HG02763 (cell line): ENCODE data around the gene CDC42BPG.
"Not testable (repeated sequence)": the region's sequence is repeated elsewhere in the genome, so short reads cannot be mapped to it uniquely, and the experiment has no call there.

ENCODE experiments used
- ATAC-seq: cut with Tn5 transposase; IDR thresholded peaks from one replicate; pipeline ENCODE4 v1.9.1; 2021; ENCODE audit warnings: mild to moderate bottlenecking, moderate library complexity; ENCODE audit not compliant: unreplicated experiment

Gene CDC42BPG

DNA sequence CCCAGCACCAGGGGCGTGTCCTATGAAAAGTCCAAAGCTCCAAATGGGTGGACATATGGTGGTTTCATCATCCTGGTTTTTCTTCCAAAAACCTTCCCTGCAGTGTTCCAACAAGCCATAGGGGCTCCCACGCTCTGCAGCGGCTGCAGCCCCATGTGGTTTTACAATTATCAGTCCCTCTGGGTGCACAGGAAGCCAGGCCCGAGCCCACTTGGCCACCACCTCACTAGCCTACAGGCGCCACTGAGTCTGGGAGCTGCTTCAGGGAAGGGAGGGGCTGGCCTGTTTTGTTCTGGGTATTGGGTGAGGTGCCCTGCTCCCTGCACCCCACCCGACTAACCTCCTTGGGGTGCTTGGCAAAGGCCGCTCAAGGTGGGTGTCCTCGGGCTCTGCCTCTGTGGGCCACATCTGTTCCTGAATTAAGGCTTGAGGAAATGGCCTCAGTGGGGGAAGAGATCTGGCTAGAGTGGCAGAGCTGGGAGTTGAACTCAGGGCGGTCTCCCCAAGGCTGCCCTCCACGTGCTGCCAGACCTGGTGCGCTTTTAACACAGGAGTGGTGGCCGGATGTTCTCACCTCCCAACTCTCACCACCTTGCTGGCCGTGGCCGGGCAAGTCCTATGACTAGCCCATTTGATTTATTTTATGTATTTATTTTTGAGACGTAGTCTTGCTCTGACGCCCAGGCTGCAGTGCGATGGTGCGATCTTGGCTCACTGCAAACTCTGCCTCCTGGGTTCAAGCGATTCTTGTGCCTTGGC, 5.3 kb upstream of the CDC42BPG start:
- no peak for ATAC-seq

DNA sequence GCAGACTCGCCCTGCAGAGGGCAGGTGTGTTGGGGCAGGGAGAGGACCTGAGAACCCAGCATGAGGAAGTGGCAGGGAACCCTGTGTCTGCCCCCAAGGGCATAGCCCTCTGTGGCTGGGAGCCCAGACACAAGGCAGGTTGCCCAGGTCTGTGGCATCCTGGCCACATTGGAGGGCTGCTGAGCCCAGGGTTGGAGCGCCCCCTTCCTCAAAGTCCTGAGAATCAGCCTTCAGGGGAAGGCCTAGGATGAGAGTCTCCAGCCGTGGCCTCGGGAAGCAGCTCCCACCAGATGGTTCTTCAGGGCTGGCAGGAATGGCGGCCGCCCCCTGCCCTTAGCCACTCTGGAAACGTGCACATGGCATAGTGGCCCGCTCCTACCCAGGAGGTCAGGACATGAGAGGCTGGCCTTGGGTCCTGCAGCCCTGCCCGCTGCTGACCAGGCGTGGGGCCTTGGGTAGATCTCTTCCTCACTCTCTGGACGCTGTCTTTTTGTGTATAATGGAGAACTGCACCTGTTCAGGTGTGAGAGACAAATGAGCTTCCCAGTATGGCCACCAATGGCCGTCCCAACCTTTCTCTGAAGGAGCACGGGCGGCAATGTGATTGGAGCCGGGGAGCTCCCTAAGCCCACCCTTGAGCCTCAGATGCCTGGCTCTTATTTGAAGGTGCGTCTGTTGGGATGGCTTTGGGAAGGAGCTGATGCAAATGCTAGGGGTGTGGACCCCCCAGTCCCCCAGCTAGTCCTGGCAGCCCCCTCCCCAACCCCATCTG, 4.6 kb upstream of the CDC42BPG start:
- ATAC-seq = no peak

DNA sequence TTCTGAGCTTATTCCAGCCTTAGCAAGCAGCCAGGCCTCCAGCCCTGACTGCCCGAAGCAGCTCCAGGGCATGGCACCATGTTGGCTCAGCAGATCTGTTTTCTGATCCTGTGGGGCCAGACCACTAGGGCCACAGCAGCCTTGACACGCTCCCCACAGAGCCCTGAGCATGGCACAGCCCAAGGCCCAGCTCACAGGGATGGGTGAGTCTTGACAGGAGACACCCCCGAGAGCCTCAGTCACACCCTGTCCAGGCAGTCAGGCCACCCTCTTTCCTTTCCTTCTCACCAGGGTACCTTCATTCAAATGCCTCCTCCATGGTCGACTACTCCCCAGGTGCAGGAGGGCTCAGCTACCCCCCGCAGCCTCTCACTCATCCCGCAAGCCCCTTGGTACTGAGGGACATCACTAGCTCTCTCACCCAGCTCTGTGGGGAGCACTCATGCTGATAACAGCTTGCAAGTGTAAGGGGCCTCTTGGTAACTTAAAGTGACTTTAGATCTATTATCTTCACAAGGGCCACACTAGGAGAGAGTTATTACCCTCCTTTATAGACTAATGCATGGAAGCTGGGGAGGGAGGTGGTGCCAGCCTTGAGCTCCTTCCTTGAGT, 3.9 kb upstream of the CDC42BPG start:
- ATAC-seq = no peak

DNA sequence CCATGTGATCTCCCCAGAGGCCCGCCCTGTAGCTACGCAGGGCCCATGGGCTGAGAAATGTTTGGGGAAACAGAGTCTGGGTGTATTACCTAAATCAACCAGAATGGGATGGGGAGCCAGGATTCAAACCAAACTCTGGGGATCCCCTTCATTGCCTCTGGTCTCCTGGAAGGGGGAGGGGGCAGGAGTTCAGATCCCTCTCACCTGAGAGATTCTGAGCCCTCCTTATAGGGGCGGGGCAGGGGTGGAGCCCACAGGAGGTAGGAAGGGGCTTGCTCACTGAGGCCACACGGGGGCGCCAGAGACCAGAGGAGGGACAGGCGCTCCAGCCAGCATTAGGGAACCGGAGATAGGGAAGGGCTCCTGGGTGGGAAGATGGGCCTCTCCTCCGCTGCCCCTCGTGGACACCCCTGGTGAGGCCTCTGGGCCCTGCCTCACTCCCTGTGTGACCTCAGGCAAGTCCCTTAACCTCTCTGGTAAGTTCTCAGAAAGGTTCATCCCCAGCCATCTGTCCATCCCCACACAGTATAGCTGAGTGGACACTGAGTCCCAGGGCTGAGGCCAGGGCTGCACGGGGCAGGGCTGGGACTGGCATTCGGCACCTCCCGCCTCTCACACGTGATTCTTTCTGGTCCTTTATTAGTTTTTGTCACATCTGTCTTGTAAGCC, 2.7 kb upstream of the CDC42BPG start:
- ATAC-seq = no peak

DNA sequence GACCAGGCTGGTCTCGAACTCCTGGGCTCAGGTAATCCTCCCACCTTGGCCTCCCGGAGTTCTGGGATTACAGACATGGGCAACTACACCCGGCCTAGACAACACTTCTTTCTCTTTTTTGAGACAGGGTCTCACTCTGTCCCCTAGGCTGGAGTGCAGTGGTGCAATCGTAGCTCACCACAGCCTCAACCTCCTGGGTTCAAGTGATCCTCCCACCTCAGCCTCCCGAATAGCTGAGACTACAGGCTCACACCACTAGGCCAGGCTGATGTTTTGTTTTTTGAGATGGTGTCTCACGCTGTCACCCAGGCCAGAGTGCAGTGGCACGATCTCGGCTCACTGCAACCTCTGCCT, 1.3 kb upstream of the CDC42BPG start:
- ATAC-seq = not testable (repeated sequence)

DNA sequence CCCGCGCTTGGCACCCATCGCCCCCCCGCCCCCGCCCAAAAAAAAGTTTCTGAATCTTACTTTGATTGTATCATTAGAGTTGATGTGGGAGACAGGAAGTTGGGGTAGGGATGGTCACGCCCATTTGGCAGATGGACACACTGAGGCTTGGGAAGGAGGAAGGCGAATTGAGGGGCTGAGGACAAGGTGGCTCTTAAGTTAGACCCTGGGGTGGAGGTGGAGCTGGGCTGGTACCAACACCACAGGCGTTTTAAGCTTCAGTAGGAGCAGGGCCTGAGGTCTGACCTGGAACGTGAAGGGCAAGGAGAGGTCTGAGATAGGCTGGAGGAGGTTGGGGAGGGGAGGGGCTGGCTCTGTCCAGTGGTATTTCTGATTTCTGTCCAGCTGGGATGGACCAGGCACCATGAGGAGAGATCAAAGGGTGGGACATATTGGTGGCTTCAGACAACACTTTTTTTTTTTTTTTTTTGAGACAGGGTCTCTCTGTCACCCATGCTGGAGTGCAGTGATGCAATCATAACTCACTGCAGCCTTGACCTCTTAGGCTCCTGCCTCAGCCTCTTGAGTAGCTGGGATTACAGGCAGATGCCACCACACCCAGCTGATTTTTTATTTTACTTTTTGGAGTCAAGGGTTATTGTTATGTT, 799 bp upstream of the CDC42BPG start:
- ATAC-seq = no peak

DNA sequence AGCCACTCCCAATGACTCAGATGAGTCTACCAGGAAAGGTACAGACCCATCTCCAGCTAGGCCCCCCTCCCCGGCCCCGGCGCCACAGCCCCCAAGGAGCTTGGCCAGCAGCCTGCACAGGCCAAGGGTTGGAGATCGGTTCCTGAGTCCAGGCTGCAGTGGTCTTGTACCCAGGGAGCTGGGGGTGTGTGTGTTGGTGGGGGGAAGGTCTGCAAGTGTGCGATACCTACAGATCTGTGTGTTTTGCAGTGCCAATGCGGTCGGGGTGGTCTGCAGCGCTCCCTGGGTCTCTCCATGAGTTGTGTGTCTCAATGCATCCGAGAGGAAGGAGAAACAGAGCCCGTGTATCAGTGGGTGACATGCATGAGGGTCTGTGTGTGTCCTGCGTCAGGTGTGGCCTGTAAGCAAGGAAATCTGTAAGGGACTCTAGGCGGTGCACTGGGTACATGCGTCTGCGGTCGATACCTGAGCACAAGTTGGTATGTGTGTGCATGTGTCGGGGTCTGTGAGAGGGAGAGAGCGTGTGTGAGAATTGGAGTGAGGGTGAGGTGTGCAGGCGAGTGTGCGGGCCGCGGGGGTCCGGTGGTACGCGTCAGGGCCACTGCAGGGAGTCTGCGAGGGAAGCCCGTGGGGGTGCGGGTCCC, 645 bp downstream of the CDC42BPG start:
- no peak for ATAC-seq

DNA sequence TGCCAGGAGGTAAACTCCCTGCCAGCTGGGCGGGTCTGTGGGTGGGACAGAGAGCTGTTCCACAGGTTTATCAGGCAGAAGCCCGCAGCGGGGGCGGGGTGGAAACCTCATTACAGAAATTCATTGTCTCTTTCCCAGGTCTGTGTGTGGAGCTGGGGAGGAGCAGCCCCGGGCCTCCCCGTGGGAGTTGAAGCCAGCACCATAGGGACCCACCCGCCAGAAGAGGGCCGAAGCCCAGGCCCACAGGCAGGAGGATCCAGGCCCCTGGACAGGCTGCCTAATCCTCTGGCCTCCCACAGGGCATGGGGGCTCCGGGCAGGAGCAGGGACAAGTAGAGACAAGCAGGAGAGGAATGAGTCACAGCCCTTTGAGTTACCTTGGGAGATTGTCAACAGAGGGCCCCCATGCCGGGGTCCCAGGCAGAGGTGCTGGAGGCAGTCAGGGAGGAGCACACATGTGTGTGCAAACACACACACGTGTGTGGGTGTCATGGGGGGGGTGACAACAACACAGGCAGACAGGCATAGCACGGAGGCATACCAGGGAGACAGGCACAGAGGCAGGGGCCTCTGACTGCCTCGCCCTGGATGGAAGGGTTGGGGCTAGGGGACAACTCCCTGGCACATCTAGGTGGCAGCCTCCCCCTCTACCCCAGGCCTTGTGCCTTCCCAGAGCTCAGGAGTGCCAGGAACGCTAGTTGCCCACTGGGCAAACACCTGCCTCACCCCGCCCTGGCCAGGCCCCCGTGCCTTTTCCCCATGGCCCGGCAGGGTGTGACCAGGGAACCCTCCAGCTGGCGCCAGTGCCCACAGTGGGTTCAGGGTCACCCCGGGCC, 1.4 kb downstream of the CDC42BPG start:
- no peak for ATAC-seq

DNA sequence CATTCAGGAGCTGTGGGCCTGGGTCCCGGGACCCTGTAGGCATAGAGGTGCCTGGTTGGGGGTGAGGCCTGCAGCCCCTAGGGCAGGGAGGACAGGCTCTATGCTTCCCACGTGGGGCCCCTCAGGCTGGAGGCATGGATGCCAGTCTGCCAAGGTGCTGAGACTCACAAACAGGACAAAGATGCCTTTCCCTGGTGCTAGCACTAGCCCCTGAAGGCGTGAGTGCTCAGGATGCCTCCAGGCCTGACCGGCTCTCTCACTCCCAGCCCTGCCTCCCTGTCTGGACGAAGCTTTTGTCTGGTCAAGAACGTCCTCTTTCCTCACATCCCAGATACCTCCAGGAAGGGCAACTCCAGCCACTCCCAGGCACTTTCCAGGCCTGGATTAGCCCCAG, 2.1 kb downstream of the CDC42BPG start:
- no peak for ATAC-seq

DNA sequence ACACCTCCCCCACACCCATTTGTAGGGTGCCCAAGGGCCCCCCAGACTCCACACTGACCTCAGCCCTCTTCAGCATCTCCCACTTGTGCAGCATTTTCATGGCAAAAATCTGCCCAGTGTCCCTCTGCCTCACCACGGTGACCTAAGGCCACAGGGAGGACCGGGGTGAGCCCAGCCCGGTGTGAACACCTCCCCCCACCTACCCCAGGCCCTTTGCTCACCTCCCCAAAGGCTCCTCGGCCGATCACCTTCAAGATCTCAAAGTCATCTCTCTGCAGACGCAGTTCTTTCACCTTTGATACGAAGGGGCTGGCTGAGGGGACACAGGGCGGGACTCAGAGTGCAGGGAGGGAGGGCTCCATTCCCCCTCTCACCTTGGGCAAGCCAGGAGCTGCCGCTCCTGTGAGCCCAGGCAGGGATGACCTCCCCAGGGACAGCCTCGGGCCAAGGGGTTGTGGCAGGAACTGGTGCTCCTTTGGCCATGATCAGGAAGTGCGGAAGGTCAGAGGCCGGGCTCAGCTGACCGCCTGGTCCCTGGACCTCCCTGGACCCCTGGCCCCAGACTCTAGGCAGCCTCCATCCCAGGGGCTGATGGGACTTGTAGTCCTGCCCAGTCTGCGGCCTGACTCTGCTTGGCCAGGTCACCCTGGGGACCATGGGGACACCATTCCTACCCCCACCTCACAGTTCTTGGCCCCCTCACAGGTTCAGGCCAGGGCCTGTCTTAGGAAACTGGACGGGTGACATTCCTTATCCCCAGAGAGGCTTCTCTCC, 2.7 kb downstream of the CDC42BPG start:
- ATAC-seq = no peak

DNA sequence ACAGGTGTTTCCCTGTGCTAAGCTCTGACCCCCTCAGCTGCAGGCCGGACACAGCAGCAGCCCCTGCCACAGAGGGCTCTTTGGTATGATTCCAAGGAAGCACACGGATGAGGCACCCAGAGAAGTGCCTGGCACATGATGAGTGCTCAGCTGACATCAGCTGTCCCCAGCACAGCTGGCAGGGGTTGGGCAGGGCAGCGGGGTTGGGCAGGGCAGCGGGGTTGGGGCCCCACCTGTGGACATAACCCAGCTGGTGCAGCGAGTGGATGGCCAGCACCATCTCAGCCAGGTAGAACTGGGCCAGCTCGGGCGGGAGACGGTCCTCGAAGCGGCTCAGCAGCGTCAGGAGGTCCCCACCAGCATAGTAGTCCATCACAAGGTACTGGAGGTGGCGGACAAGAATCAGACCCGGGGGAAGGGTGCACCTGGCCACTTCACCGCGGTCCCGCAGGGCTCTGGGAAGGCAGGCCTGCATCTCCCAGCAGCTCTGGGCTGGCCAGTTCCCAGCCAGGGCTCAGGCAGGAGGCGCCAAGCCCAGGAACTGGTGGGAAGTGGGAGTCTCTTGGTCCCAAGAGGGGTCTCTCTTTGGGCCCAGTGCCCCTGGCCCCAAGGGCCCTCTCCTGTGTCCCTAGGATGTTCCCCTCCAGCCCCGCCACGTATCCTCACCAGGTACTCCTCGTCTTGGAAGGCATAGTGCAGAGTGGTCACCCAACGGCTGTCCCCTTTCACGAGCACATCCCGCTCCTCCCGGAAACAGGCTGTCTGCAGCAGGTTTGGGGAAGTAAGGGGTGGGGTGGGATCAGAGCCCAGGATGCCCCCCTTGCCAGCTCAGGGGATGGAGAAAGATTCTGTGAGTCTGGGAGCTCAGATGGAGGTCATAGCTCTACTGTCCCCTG, 4.3 kb downstream of the CDC42BPG start:
- ATAC-seq = no peak

DNA sequence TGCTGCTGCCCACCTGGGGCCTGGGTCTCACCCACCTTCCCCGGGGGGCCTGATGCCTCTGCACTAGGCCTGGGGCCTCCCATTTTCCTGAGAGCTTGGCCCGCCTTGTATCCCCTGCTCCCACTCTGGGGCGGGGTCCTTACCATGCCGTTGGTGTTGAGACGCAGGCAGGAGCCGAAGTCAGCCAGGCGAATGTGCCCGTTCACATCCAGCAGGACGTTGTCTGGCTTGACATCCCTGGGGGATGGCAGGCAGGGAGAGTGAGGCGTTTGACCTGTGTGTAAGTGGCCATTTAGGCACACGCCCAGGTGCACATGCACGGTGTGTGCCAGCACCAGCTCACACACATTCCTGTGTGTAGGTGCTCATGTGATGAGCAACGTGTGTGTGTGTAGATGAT, 5.1 kb downstream of the CDC42BPG start:
- ATAC-seq = no peak

DNA sequence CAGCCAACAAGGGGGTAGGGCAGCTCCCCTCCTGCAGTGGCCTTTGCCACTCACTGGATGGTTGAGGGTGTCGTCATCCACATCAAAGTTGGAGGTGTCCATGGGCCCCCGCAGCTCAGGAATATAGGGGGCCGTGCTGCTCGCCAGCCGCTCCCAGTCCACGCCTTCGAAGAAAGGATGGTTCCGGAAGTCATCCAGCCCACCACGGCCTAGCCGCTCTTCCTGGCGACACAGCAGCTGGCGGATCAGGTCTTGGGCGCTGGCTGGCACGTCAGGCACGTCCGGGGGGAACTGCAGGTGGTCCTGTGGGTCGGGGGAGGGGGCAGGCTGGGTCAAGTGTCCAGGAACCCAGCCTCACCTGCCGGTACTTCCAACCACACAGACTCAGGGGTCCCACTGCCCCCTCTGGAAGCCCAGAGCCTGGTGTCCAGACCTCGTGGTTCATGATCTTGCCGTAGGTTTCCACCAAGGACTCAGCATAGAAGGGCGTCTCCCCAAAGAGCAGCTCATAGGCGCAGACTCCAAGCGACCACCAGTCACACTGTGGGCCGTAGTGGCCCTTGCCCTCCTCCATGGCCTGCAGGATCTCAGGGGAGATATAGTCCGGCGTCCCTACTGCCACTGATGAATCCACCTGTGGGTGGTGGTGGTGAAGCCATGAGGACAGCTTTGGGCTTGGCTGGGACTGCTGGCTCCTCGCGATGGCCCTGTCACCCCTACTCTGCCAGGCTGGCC, 5.7 kb downstream of the CDC42BPG start:
- ATAC-seq = no peak

DNA sequence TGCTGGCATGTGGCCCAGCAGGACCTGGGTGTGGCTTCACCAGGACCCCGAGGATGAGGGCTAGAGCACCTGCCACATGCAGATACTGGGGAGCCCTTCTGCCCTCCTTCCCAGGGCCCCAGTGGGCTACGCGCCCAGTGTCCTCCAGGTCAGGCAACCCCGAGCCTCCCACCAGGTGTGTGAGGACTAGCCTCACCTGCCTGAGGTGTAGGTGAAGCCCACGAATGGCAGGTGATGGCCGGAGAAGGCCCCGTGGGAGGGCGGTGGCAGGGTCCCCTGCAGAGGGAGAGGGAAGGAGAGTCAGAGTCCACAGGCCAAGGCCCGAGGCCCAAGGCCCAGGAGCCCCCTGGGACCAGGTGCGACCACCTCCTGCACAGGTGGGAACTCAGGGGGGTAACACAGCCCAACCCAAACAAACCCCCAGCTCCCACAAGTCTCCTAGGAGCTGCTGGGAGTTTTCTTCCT, 6.5 kb downstream of the CDC42BPG start:
- no peak for ATAC-seq

DNA sequence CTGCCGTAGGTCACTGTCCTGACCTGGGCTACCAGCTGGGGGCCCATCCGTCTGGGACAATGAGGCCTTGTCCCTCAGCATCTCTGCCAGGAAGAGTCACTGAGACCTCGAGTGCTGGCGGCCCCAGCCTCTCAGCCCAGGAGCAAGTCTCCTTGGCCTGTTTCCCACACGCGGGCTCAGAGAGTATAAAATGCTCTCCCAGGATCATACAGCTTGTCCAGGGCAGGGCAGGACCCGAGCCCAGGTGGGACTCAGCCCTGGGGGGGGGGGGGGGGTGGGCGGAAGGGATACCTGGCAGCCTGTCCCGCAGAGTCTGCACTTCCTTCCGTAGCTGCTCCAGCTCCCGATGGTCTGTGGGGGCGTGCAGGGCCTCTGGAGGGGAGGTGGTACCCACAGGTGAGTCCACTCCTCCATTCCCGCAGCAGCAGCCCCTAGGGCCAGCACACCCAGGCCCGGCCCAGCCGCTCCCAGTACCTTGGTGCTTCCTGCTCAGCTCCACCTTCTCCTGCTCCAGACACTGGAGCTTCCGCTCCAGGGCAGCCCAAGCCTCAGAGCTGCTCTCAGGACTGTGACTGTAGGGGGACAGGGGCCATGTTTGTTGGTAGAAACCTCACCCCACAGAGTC, 7.9 kb downstream of the CDC42BPG start:
- ATAC-seq = no peak

DNA sequence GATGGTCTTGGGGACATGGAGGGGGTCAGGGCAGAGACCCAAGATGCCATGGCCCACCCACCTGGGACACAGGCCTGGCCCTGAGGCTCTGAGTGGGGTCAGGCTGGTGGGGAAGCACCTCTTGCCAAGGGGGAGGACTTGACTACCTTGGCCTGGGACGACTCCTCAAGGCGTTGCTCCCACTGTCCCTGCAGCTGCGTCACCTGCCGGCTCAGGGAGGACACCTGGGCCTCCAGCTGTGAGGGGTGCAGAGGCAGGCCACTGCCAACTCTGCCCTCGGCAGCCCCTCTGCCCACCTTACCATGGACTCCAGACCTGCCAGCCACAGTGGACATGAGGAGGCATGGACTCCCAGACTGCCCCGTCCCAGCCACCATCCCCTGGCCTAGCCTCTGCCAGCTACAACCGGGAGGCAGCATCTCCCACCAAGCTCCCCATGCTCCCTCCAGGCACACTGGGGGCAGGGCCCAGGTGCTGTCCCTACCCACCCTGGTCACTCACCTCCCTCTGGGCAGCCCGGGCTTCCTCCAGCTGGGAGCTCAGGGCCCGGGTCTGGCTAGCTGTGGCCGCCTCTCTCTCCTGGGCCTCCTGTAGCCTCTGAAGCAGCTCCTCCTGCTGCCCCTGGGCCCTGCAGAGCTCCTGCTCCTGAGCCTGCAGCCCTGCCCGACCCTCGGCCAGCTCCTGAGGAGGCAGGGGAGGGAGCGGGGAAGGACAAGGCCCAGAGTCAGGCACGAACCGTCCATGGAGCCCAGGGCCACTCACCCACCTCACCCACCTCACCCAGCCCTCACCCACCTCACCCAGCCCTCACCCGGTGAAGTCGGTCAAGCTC, 8.6 kb downstream of the CDC42BPG start:
- no peak for ATAC-seq
